H9 (cell line): ENCODE measurements around the gene METAP2. TPM values are rescaled to one million over a fixed set of nuclear protein-coding genes. Genes with fewer than 3 reads are reported as not detected.
"Not testable (repeated sequence)": the region's sequence is repeated elsewhere in the genome, so short reads cannot be mapped to it uniquely, and the experiment has no call there.

Experiments used
- DNase-seq: peaks from one replicate; pipeline ENCODE4 v3.0.0-alpha.2; 2017
- H2AFZ ChIP-seq: one replicate; pipeline ENCODE4 v1.6.1; 2013; ENCODE audit warnings: mild to moderate bottlenecking, low read length, control low read depth, moderate library complexity
- H2AK5ac ChIP-seq: 2 replicates; pipeline ENCODE4 v1.6.1; 2013; ENCODE audit warnings: low read length, control low read depth, mixed read lengths; ENCODE audit not compliant: insufficient read length
- H2BK120ac ChIP-seq: one replicate; pipeline ENCODE4 v1.6.1; 2013; ENCODE audit warnings: low read depth, mild to moderate bottlenecking, low read length, control low read depth, inconsistent platforms; ENCODE audit not compliant: poor library complexity, severe bottlenecking
- H2BK12ac ChIP-seq: 2 replicates; pipeline ENCODE4 v1.6.1; 2013; ENCODE audit warnings: low read length, control low read depth, mixed read lengths, low read depth; ENCODE audit not compliant: insufficient read length
- H2BK15ac ChIP-seq: 2 replicates; pipeline ENCODE4 v1.6.1; 2013; ENCODE audit warnings: low read depth, low read length, control low read depth
- H2BK20ac ChIP-seq: one replicate; pipeline ENCODE4 v1.6.1; 2013; ENCODE audit warnings: low read depth, mild to moderate bottlenecking, low read length, control low read depth, inconsistent platforms; ENCODE audit not compliant: poor library complexity, severe bottlenecking
- H2BK5ac ChIP-seq: 2 replicates; pipeline ENCODE4 v1.6.1; 2013; ENCODE audit warnings: low read length, control low read depth, mixed read lengths; ENCODE audit not compliant: insufficient read length
- H3K14ac ChIP-seq: 2 replicates; pipeline ENCODE4 v1.6.1; 2013; ENCODE audit warnings: low read length, control low read depth; ENCODE audit not compliant: insufficient read depth
- H3K18ac ChIP-seq: 2 replicates; pipeline ENCODE4 v1.6.1; 2013; ENCODE audit warnings: low read depth, mild to moderate bottlenecking, mixed read lengths, low read length, control low read depth; ENCODE audit not compliant: insufficient read length
- H3K23ac ChIP-seq: 2 replicates; pipeline ENCODE4 v1.6.1; 2013; ENCODE audit warnings: low read length, control low read depth, mixed read lengths, low read depth; ENCODE audit not compliant: insufficient read length
- H3K23me2 ChIP-seq: 2 replicates; pipeline ENCODE4 v1.6.1; 2013; ENCODE audit warnings: low read depth, mild to moderate bottlenecking, mixed read lengths, low read length, control low read depth; ENCODE audit not compliant: insufficient read length, poor library complexity, severe bottlenecking
- H3K27ac ChIP-seq: 2 replicates; pipeline ENCODE4 v1.5.1; 2013; ENCODE audit warnings: low read length, control low read depth, mixed read lengths, low read depth; ENCODE audit not compliant: insufficient read length
- H3K27me3 ChIP-seq: 2 replicates; pipeline ENCODE4 v1.6.1; 2013; ENCODE audit warnings: low read length, control low read depth, inconsistent platforms; ENCODE audit not compliant: insufficient read depth
- H3K4ac ChIP-seq: 2 replicates; pipeline ENCODE4 v1.6.1; 2013; ENCODE audit warnings: low read depth, mild to moderate bottlenecking, control low read depth, inconsistent platforms, low read length, moderate library complexity
- H3K4me1 ChIP-seq: 2 replicates; pipeline ENCODE4 v1.6.1; 2013; ENCODE audit warnings: low read length, control low read depth, inconsistent platforms; ENCODE audit not compliant: insufficient read depth
- H3K4me2 ChIP-seq: 2 replicates; pipeline ENCODE4 v1.6.1; 2013; ENCODE audit warnings: low read length, control low read depth, mixed read lengths; ENCODE audit not compliant: insufficient read length, insufficient read depth
- H3K56ac ChIP-seq: 2 replicates; pipeline ENCODE4 v1.6.1; 2013; ENCODE audit warnings: low read depth, mild to moderate bottlenecking, mixed read lengths, low read length, control low read depth; ENCODE audit not compliant: insufficient read length
- H3K79me1 ChIP-seq: 2 replicates; pipeline ENCODE4 v1.6.1; 2013; ENCODE audit warnings: low read depth, mild to moderate bottlenecking, moderate library complexity, low read length, control low read depth, inconsistent platforms; ENCODE audit not compliant: insufficient read depth, poor library complexity, severe bottlenecking
- H3K79me2 ChIP-seq: 2 replicates; pipeline ENCODE4 v1.6.1; 2013; ENCODE audit warnings: low read length, control low read depth, inconsistent platforms; ENCODE audit not compliant: insufficient read depth
- H3K9ac ChIP-seq: 2 replicates; pipeline ENCODE4 v1.6.1; 2013; ENCODE audit warnings: low read length, control low read depth, mixed read lengths; ENCODE audit not compliant: insufficient read length; ENCODE audit errors: extremely low read depth
- H3K9me3 ChIP-seq: one replicate; pipeline ENCODE4 v1.6.1; 2013; ENCODE audit warnings: low read depth, low read length, inconsistent platforms; ENCODE audit not compliant: control insufficient read depth
- H3T11ph ChIP-seq: one replicate; pipeline ENCODE4 v1.6.1; 2013; ENCODE audit warnings: mild to moderate bottlenecking, low read length, control low read depth, inconsistent platforms
- H4K20me1 ChIP-seq: one replicate; pipeline ENCODE4 v1.6.1; 2013; ENCODE audit not compliant: control insufficient read depth, insufficient read length, insufficient read depth
- H4K5ac ChIP-seq: 2 replicates; pipeline ENCODE4 v1.6.1; 2013; ENCODE audit warnings: low read depth, mild to moderate bottlenecking, mixed read lengths, low read length, control low read depth; ENCODE audit not compliant: insufficient read length
- H4K8ac ChIP-seq: replicated peaks from 2 replicates; pipeline ENCODE4 v1.6.1; 2013; ENCODE audit warnings: low read length, control low read depth, mixed read lengths, low read depth; ENCODE audit not compliant: insufficient read length
- H4K91ac ChIP-seq: 2 replicates; pipeline ENCODE4 v1.6.1; 2013; ENCODE audit warnings: low read depth, mild to moderate bottlenecking, moderate library complexity, mixed read lengths, low read length, control low read depth; ENCODE audit not compliant: insufficient read length
- H3K27ac Mint-ChIP-seq, 3 experiments: 2 replicates in 2 of 3; 3 replicates in 1 of 3; pipeline ENCODE4 v1.8.0; 2020 to 2021; ENCODE audit warnings: mixed read lengths in 3 of 3, mild to moderate bottlenecking in 1 of 3, moderate library complexity in 1 of 3
- H3K27me3 Mint-ChIP-seq: 2 replicates; pipeline ENCODE4 v1.8.0; 2021; ENCODE audit warnings: low read depth, mild to moderate bottlenecking, moderate library complexity, mixed read lengths
- H3K36me3 Mint-ChIP-seq, 3 experiments: 2 replicates in 2 of 3; 3 replicates in 1 of 3; pipeline ENCODE4 v1.8.0; 2020 to 2021; ENCODE audit warnings: low read depth in 3 of 3, mixed read lengths in 3 of 3; ENCODE audit not compliant: insufficient read depth in 1 of 3
- H3K4me1 Mint-ChIP-seq, 2 experiments: 2 replicates each; pipeline ENCODE4 v1.8.0; 2020; ENCODE audit warnings: mixed read lengths in 2 of 2
- H3K4me3 Mint-ChIP-seq, 2 experiments: 2 replicates in 1 of 2; 3 replicates in 1 of 2; pipeline ENCODE4 v1.8.0; 2020 to 2021; ENCODE audit warnings: mild to moderate bottlenecking in 2 of 2, mixed read lengths in 2 of 2, moderate library complexity in 1 of 2
- H3K9me3 Mint-ChIP-seq, 2 experiments: 2 replicates in 1 of 2; 3 replicates in 1 of 2; pipeline ENCODE4 v1.8.0; 2020; ENCODE audit warnings: mild to moderate bottlenecking in 2 of 2, mixed read lengths in 2 of 2, moderate library complexity in 1 of 2
- WGBS: extraction: QIAGEN DNeasy Blood & Tissue Kit; methylation state at CpG from one replicate; pipeline ENCODE4 v1.1.7; 2013; ENCODE audit warnings: missing lambda C conversion rate, low lambda C conversion rate, mixed read lengths; ENCODE audit not compliant: insufficient read length; ENCODE audit errors: extremely low coverage; 5-methylcytosine and 5-hydroxymethylcytosine counted together
- total RNA-seq: library from RNA; stranded (reverse); gene quantifications from 2 replicates; pipeline ENCODE4 v1.2.1, GENCODE V29; 2021
- TF ChIP-seq, protein P1 (sequence below): fragments of 200-600 bp; sonication (generic); conservative IDR thresholded peaks from 3 replicates; pipeline ENCODE4 v1.8.0; 2021; ENCODE audit warnings: antibody characterized with exemption, mild to moderate bottlenecking

The METAP2 gene
- total RNA-seq, 1 experiment from 2014 or later, result 140 TPM

DNA sequence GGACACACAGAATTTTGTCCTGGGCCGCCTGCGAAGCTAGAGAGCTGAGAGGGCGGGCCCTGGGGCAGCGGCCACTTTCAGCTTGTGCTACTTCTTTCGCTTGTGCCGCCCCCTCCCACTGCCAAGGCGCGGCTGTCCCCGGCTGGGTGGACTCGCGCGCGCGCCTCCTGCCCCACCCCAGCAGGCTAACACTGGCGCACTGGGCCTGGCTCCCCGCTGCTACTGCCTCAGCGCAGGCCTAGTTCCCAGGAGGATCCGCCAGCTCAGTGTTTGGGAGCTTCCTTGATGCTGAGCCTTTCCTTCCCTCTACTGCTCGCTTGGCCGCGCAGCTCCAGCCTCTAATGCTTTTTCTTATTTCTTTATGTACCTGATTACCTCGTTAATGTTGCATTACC, 27.4 kb upstream of the METAP2 start:
- TF ChIP-seq, protein P1, sequence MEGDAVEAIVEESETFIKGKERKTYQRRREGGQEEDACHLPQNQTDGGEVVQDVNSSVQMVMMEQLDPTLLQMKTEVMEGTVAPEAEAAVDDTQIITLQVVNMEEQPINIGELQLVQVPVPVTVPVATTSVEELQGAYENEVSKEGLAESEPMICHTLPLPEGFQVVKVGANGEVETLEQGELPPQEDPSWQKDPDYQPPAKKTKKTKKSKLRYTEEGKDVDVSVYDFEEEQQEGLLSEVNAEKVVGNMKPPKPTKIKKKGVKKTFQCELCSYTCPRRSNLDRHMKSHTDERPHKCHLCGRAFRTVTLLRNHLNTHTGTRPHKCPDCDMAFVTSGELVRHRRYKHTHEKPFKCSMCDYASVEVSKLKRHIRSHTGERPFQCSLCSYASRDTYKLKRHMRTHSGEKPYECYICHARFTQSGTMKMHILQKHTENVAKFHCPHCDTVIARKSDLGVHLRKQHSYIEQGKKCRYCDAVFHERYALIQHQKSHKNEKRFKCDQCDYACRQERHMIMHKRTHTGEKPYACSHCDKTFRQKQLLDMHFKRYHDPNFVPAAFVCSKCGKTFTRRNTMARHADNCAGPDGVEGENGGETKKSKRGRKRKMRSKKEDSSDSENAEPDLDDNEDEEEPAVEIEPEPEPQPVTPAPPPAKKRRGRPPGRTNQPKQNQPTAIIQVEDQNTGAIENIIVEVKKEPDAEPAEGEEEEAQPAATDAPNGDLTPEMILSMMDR, result no peak
- Mint-ChIP-seq H3K27me3 (peaks cover 10% of the 10 kb centered on the region), H3K4me1 (peaks cover 24 to 25% of the 10 kb centered on the region in 2 experiments), H3K9me3 (no peaks in the 10 kb centered on the region; a peak in 1 of 5 replicates), H3K4me3 (peak overlapping the region; percentile 50 to 71), H3K36me3 (no peaks in the 10 kb centered on the region), H3K27ac (no peak overlapping the region)
- Histone ChIP-seq H3K9me3 (no peaks in the 10 kb centered on the region), H3K4me1 (no peaks in the 10 kb centered on the region; the same call in 1 of the 2 replicates), H3K18ac (peak overlapping the region; percentile 84), H3K4ac (no peak overlapping the region), H3K79me1 (no peaks in the 10 kb centered on the region), H2BK20ac (no peak overlapping the region), H3K56ac (no peak overlapping the region), H2AFZ (peak overlapping the region; percentile 96), H2BK15ac (no peak overlapping the region), H3K23me2 (peaks cover 7% of the 10 kb centered on the region), H2BK12ac (no peak overlapping the region), H2AK5ac (no peak overlapping the region), H2BK5ac (no peak overlapping the region), H4K91ac (no peak overlapping the region), H3K4me2 (peak overlapping the region; percentile 82), H3K79me2 (no peaks in the 10 kb centered on the region), H3T11ph (no peak overlapping the region), H2BK120ac (no peak overlapping the region), H4K5ac (no peak overlapping the region), H3K9ac (peak overlapping the region; percentile 62), H3K27me3 (no peaks in the 10 kb centered on the region; the same call in 1 of the 2 replicates), H3K14ac (0 out of 2 replicates have a peak overlapping the region, but pooled peaks have one; percentile 77), H4K8ac (no peak overlapping the region), H3K27ac (no peak overlapping the region), H3K23ac (no peak overlapping the region), H4K20me1 (no peaks in the 10 kb centered on the region)
- WGBS, result no CpG with 5 or more reads among the region's 22 CpGs
- peak; percentile 88 for DNase-seq

DNA sequence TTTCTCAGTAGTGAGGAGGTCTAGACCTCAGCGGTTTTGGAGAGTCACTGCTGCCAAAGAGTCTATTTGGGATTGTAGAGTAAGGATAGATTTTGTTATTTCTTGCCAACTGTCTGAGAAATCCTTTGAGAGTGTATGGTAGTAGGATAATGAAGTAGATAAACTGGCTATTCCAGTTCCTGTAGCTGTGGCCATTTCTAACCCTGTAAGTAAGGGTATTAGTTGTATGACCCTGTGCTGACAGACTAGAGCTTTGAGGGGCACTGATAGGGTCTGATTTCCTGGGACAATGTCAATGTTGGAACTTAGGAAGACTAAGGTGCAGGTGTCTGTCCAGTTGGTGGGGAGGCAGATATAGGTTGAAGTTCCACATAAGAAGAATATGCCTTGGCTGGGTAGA, 24.3 kb upstream of the METAP2 start:
- H3K4me2 ChIP-seq, H3K36me3 Mint-ChIP-seq, H4K8ac ChIP-seq, H4K20me1 ChIP-seq, H2BK15ac ChIP-seq, H2AK5ac ChIP-seq, H3K4me3 Mint-ChIP-seq, H3K23me2 ChIP-seq, H3K18ac ChIP-seq, H3T11ph ChIP-seq, H2BK20ac ChIP-seq, H3K79me1 ChIP-seq, H2BK5ac ChIP-seq, H2BK120ac ChIP-seq, H3K4ac ChIP-seq, H3K4me1 Mint-ChIP-seq, H4K91ac ChIP-seq, H3K14ac ChIP-seq, H3K27ac ChIP-seq, H3K9me3 Mint-ChIP-seq, H3K4me1 ChIP-seq, H3K23ac ChIP-seq, H3K9me3 ChIP-seq, H2BK12ac ChIP-seq, H3K79me2 ChIP-seq, H3K56ac ChIP-seq, H3K27ac Mint-ChIP-seq, H2AFZ ChIP-seq, H3K27me3 ChIP-seq, H4K5ac ChIP-seq, H3K9ac ChIP-seq, DNase-seq: not testable (repeated sequence)
- peaks cover 10% of the 10 kb centered on the region for H3K27me3 Mint-ChIP-seq
- no CpG with 5 or more reads among the region's 1 CpG for WGBS
